NK-92 (cell line): ENCODE measurements around the gene AGER.
"Not testable (repeated sequence)": the region's sequence is repeated elsewhere in the genome, so short reads cannot be mapped to it uniquely, and the experiment has no call there.

ENCODE experiments used
- DNase-seq: peaks from one replicate; lab custom pipeline; 2025; ENCODE audit not compliant: unreplicated experiment; lab: John Stamatoyannopoulos, UW

Gene AGER

DNA sequence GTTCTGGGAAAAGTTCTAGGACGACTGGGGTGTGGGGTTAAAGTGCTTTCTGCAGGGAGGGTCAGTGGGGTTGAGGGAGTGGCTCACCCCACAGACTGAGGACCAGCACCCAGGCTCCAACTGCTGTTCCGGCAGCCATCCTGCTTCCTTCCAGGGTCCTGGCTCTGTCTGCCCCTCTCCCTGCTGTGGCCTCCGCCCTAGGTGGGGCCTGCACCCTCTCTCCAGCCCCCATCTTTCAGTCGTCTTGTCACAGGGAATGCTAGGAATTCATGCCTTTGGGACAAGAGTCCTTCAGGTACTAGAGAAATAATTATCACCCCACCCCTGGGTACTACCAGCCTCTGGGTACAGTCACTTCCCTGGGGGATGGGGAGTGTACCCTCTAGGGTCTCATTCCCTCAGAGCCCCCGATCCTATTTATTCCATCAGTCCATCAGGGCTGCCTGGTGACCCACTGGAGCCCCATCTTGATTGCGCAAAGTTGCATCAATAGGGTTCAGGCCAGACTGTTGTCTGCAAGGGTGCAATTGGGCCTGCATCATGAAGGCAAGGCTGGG, at the start of gene AGER:
Gene AGER (minus strand): TSS at position 170 of the 557 bp plus-strand sequence. CDS start 31 bp downstream, at position 139.
- no peak for DNase-seq

DNA sequence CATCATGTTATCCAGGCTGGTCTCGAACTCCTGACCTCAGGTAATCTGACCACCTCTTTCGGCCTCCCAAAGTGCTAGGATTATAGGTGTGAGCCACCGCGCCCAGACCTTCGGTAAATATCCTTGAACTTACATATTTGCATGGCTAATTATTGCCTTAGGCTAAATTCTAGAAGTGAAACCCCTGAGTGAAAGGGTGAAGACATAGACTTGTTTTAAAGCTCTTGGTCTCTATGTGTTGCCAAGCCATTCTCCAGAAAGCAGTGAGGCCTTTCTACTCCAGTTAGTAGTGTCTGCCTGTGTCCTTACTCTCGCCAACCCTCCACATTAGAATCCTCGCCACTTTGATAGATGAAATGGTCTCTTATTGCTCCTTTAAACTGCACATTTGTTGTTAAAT, 42.4 kb upstream of the AGER start:
- DNase-seq = no peak

DNA sequence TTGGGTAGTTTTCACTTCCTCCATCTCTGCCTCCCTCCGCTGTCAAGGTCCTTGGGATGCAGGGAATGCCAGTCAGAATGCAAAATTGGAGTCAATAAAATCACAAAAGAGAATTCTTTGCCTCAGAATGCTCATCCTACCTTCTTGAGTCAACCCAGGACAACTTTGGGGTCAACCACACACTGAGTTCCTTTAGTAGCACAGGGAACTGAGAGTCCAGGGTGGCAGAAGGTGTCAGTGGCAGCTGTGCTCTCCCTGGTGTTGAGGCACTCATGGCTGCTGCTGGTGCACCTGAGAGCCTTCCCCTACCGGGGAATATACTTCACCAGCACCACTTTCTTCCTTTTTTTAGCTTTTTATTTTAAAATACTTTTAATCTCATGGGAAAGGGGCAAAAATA, 40.6 kb upstream of the AGER start:
- DNase-seq = no peak

DNA sequence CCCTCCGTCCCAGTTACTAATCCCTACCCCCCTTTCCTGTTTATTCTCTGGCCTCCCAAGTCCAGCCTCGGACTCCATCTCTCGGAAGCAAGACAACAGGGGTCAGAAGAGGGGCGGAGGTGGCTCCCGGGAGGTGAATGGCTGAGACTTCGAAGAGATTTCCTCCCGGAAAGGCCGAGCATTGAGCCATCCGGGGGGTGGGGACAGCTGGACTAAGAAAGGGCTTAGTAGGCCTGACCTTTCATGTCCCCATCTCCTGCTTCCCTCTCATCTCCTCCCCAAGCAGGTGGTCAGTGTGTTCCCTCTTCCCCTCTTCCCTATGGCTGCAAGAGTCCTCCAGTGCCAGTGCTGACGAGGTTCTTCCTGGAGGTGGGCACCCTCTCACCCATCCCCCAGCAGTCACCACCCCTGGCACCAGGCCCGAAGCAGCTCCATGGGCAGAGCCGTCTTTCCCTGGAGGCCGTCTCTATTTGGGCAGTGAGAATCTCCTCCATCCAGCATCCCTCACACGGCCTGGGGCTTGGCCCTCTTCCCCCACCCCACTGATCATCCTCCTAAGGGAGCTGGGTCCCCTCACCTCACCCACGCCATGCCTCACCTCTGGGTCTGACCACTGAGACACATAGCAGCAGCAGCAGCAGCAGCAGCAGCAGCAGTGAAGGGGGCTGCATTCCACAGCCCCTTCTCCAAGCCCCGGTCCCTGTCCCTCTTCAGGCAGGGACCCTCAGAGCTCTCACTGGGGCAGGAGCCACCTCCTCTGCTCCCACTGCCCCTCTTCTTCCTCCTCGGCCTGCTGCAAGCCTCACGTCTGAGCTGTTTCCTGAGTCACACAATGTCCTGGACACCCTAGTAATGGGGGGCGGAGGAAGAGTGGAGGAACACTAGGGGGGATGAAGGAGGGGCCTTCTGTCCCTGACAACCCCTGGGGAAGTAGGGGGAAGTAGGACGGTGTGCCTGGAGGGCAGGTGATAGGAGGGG, 39.5 kb upstream of the AGER start, which contains the start of gene NOTCH4:
Gene NOTCH4 (minus strand): TSS at position 810 of the 978 bp plus-strand sequence. CDS start 139 bp downstream, at position 671.
- no peak for DNase-seq

DNA sequence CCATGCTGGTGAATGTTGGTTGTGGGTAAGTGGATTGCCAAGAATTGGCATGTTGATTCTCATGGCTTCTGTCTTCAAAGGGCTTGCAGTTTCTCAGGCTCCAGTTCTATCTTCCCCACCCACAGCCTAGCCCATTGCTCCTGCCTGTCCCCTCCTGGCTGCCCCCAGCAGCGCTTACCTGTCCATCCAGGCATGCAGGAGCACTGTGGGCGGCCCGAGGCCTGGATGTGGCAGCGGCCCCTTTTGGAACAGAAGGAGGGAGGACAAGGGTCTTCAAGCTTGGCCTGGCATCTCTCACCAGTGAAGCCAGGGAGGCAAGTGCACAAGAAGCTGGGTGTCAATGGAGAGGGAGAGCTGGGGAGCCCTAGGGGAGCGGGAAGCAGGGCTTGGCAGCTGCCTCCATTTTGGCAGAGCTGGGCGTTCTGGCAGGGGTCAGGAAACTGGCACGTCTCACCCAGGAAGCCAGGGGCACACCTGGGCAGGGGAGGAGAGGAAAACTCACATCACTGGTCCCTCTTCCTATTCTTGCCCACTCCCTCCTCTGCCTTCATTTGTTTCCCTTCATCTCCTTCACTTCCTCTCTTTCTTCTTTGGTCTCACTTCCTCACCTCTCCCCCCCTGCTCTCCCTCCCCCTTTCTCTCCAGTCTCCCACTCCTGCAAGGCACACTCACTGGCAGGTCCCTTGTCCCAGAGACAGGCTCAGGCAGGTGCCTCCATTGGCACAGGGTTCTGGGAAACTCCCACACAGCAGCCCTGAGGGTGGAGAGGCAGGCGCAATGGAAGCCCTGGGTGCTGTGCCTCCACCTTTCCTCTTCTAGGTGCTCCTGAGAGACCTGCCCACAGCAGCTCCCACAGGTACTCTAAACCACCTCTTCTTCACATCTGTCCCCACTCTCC, 38.5 kb upstream of the AGER start:
- no peak for DNase-seq

DNA sequence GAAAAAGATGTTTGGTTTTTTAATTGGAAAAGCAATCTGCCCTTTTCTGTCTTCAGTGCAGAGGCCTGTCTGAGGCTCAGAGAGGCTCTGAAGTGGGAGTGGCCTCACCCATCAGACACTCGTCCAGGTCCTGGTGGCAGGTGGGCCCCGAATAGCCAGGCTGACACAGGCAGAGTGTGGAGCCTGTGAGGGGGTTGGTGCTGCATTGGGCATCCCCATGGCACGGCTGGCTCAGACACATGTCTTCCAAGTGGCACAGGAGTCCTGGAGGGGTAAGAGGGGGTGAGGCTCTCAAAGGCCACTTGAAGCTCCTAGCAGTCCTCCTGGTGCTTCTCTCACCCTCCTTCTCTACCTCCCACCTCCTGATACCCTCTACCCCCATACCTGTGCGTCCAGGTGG, 36.0 kb upstream of the AGER start:
- DNase-seq = no peak

DNA sequence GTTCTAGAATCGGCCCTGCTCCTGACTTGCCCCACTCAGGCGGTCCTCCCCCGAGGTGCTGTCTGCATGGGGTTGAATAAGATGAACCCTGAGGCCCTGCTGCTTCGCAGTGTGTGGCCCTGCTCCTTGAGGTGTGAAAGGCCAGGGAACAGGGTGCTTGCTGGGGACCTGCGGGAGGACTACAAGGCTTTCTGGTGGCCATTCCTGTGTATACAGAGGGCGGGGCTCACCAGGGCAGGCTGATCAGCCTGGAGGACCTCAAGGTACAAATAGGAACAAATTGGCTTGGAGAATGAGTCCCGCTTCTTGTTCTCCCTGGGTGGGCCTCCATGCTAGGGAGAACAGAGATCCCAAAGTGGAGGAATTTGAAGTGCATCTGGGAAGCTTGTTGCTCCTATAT, 34.1 kb upstream of the AGER start:
- DNase-seq = no peak

DNA sequence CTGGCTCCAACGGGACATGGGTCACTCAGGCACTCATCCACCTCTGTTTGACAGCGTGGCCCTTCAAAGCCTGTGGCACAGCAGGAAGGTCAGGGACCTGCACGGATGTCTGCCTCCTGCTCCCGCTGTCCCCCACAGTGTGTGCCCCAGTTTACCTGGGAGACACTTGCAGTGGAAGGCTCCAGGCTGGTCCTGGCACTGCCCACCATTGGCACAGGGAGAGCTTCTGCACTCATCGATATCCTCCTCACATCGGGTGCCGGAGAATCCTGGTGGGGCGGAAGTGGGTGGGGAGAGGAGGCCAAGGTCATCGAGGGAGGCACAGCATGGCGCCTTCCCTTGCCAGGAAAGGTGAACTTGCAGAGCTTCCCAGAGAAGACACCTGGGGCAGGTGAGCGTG, 32.9 kb upstream of the AGER start:
- DNase-seq = no peak

DNA sequence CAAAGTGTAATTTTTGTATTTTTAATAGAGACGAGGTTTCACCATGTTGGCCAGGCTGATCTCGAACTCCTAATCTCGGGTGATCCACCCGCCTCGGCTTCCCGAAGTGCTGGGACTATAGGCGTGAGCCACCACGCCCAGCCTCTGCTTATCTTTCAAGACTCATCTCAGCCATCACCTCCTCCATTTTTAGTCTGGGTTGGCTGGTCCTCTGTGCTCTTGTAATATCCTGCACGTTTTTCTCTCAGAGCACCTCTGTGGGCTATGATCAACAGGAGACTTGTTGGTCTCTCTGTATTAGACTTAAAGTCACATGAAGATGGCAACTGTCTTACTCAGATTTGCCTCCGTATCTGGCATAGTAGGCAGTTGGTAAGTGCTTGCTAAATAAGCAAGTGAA, 32.2 kb upstream of the AGER start:
- no peak for DNase-seq

DNA sequence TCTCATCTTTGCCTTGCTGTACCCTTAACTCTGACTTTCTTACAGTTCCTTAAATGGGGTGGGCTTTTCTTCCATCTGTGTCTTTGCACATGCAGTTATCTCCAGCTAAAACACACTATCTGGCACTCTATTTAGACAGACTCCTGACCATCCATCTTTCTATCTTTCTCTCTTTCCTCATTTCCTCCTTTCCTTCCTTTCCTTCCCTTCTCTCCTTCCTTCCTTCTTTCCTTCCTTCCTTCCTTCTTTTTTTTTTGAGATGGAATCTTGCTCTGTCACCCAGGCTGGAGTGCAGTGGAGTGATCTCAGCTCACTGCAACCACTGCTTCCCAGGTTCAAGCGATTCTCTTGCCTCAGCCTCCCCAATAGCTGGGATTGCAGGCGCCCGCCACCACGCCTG, 31.6 kb upstream of the AGER start:
- no peak for DNase-seq

DNA sequence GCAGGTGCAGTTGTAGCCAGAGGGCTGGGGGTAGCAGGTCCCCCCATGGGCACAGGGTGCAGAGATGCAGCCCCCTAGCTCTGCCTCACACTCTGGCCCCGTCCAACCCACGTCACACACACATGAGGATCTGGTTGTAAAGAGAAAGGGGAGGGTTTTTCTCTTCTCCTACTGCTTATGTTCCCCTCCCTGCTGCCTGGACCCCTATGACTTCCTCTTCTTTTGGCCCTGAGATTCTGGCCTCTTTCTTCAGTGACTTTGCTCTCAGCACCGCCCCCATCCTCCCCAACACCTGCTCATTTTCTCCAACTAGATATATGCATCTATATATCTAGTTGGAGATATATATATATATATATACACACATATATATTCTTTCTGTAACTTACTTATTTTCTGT, 30.1 kb upstream of the AGER start:
- no peak for DNase-seq

DNA sequence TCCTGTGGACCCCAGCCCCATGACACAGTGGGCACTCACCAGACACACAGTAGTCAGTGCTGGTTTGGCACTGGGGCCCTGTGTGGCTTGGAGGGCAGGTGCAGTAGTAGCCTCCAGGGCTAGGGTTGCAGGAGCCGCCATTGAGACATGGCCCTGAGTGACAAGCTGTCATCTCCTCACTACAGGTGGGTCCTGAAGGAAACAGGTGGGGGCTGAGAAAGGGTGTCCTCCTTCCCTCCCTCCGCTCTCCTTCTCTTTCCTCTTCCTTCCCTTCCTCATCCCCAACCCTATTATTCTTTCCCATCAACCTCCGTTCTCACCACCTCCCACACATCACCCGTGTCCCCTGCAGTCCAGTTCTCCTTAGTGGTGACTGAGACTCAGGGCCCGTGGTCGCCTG, 29.6 kb upstream of the AGER start:
- no peak for DNase-seq

DNA sequence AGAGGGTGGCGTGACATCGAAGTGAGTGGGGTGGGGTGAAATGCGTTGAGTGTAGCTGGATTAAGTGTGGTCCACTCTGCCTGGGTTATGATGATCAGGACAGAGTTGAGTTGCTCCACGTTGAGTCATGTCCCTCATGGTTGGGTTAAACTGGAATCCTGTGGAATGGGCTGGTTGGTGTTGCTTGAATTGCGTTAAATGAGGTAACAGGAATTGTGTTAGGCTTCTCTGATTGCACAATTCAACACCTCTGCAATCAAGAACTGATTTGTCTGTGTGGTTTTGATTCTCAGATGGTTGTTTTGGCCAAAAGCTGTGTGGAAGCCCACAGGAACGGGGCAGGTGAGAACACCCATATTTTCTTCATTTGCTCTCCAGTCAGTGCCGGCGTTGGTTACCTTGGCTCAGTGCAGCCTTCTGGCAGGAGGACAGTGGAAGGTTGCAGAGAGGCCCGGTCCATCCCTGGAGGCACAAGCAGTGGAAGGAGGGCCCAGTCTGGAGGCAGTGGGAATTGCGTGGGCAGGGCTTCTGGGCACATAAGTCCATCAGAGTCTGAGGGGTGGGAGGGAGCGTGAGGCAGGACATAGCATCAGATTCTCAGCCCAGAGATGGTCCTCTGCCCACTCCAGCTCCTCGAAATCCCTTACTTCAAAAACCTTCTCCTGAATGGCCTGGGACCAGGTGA, 28.2 kb upstream of the AGER start:
- DNase-seq = no peak

DNA sequence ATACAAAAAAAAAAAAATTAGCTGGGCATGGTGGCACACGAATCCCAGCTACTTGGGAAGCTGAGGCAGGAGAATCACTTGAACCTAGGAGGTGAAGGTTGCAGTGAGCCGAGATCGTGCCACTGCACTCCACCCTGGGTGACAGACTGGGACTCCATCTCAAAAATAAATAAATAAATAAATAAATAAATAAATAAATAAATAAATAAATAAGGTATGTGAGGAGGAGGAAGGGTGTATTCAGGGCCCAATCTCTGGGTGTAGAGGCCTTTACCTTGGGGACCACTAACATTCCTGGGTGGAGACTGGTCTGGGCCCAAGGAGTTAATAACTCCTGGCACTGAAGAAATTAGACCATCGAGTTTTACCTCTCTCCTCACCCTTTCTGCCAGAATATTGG, 27.4 kb upstream of the AGER start:
- DNase-seq = not testable (repeated sequence)

DNA sequence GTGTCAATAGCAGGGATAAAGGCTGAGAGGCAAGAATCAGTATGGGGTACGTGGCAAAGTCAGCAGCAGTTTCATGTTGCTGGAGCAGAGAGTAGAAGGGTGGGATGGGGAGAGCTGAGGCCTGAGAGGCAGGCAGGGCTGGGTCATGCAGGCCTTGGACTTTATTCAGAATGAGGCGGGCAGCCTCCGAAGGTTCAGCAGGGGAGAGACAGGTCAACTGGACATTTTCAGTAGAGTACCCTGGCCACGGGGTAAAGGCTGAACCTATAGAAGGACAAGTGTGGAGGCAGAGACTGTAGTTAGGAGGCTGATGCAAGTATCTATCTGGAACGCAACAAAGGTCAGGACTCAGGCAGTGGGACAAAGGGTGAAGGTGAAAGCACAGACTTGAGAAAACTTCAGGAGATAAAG, 26.1 kb upstream of the AGER start:
- no peak for DNase-seq

DNA sequence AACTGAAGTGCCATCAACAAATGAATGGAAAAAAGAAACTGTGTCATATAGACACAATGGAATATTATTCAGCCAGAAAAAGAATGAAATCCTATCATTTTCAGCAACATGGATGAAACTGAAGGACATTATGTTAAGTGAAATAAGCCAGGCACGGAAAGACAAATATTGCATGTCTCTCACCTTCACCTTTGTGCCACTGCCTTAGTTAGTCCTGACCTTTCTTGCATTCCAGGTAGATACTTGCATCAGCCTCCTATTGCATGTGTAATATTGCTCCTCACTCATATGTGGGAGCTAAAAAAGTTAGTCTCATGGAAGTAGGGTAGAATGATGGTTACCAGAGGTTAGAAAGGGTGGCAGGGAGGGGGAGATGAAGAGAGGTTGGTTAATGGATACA, 24.9 kb upstream of the AGER start:
- no peak for DNase-seq

DNA sequence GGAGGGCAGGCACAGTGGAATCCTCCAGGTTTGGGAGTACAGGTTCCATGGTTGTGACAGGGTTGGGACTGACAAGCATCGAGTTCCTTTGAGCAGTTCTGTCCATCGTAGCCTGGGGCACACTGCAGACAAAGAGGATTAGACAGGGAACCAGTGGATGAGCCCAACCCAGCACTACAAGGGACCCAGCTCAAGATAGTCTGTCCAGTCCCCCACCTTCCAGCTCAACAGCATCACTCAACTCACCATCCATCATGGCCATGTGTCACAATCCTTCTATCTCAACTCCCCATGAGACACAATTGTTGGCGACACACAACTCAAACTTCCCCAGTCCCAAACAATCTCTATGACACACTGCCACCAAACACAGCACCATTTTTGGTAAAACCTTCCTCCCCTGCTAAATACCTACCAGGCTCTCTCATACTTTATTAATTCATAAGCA, 20.2 kb upstream of the AGER start:
- DNase-seq = no peak

DNA sequence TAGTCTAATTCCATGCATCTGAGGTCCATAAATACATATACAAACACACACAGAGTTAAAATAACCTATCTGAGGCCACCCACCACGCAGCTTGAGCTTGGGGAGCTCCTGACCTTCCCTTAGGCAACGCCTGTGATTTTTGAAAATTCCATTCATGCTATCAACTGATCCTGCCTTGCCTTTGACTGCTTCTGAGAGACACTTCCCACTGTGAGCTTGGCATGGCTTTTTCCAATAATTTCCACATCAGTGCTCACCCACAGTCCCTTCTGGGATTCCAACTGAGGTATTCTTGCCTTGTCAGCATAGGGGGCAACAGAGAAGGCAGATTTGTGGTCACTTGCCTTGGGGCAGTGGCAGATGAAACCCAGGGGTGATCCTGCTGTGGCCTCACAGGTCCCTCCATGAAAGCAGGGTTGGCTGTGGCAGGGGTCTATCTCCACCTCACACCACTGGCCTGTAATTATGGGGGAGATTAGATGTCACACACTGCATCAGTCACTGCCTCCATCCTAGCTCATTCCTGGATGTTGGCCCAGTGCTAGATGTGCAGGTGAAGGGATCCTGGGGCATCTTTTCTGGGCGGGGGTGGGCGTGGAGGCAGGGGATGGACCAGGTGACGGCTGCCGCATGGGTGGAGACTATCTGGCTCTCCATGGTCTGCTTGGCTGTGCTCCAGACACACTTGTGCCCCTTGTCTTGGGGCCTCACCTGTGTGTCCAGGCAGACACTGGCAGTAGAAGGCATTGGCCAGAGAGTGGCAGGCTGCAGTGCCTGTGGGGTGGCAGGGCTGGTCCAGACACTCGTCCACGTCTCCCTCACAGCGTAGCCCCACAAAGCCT, 19.6 kb upstream of the AGER start:
- DNase-seq = no peak

DNA sequence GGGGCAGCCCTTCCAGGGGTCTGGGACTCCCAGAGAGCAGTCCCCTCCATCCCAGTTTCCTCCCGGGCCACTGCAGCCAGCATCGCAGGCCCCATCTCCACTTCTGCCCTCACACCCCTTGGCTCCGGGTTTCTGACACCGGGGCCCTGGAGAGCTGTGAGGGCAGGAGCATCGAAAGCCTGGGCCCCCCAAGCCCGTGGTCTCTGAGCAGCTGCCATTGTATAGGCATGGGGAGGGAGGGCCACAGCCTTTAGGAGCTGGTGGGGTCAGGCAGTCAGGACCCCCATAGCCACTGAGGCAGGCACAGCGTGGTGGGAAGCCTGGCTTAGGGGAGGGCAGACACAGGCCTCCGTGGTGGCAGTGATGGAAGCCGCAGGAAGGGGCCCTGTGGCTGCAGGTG, 18.1 kb upstream of the AGER start:
- no peak for DNase-seq
